Esophagus squamous epithelium (tissue), 4 donors: ENCODE measurements around the gene CEP250.

Source experiments
- POLR2A ChIP-seq, 4 donors: fragments of 450-650 bp; IDR thresholded peaks; one replicate each; pipeline ENCODE4 v1.6.1; 2017; ENCODE audit warnings: antibody characterized with exemption in 4 of 4, mild to moderate bottlenecking in 4 of 4, moderate library complexity in 3 of 4
- TF ChIP-seq, protein P1 (sequence below), 6 experiments: fragments of 450-650 bp in 4 of 6; fragments of 200-600 bp in 2 of 6; sonication (generic) in 2 of 6; IDR thresholded peaks; one replicate each; pipeline ENCODE4 v1.5.1; 2016 to 2019; ENCODE audit warnings: antibody characterized with exemption in 6 of 6, mild to moderate bottlenecking in 4 of 6, moderate library complexity in 4 of 6

DNA sequence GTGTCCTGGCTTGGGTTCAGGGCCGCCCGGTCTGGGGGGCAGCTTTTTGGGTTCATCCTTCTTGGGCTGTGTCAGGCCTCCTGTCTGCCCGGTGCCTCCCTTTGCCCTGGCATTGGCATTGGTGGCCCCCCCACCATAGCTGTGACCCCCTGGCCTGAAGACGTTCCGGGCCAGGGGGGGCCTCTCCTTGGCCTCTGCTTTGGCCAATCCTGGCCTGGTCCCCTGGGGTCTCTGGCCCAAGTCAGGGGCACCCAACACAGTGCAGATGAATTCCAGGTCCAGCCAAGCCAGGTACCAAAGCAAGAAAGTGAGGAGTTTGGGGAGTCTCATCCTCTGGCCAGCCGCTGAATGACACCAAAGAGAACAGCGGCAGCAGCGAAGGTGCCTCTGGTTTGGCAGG, 17.8 kb upstream of the CEP250 start:
- TF ChIP-seq, protein P1, sequence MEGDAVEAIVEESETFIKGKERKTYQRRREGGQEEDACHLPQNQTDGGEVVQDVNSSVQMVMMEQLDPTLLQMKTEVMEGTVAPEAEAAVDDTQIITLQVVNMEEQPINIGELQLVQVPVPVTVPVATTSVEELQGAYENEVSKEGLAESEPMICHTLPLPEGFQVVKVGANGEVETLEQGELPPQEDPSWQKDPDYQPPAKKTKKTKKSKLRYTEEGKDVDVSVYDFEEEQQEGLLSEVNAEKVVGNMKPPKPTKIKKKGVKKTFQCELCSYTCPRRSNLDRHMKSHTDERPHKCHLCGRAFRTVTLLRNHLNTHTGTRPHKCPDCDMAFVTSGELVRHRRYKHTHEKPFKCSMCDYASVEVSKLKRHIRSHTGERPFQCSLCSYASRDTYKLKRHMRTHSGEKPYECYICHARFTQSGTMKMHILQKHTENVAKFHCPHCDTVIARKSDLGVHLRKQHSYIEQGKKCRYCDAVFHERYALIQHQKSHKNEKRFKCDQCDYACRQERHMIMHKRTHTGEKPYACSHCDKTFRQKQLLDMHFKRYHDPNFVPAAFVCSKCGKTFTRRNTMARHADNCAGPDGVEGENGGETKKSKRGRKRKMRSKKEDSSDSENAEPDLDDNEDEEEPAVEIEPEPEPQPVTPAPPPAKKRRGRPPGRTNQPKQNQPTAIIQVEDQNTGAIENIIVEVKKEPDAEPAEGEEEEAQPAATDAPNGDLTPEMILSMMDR (IDR thresholded peaks at IDR 0.05), result no peak
- no peak for TF ChIP-seq POLR2A (IDR thresholded peaks at IDR 0.05)
